ENCODE measurements around the gene OSBPL7. TPM values are rescaled to one million over a fixed set of nuclear protein-coding genes. Genes with fewer than 3 reads are reported as not detected.

The OSBPL7 gene
- total RNA-seq, 1 donor from 2014 or later = 28.8 TPM

- Histone ChIP-seq H3K27me3 (peaks cover 24% of the 10 kb centered on the region), H3K4me3 (no peak overlapping the region), H3K4me1 (peaks cover 5 to 15% of the 10 kb centered on the region in 2 donors), H3K27ac (no peak overlapping the region), H3K36me3 (no peaks in the 10 kb centered on the region), H3K9me3 (no peaks in the 10 kb centered on the region)
- intact Hi-C loops (cut with DNase I) = loop anchor here (10.0 kb wide), 2 partner anchors 258 to 288 kb away; partner anchors contain the start of genes CBX1 and SNX11
- no peak for DNase-seq (ENCODE audit: low spot score in 2 of 2)
- TF ChIP-seq CTCF (IDR thresholded peaks at IDR 0.05) = peak in 1 of 3 experiments; percentile 2
Observed at GRCh38 chr17:47846716-47847340, 25.2 kb upstream of the OSBPL7 start.

- no peak for DNase-seq (ENCODE audit: low spot score in 2 of 2)
- Histone ChIP-seq H3K36me3 (no peaks in the 10 kb centered on the region), H3K4me1 (peaks cover 4 to 6% of the 10 kb centered on the region in 2 donors), H3K27ac (no peak overlapping the region), H3K4me3 (no peak overlapping the region), H3K9me3 (no peaks in the 10 kb centered on the region), H3K27me3 (peaks cover 13% of the 10 kb centered on the region)
- no peak for TF ChIP-seq CTCF (IDR thresholded peaks at IDR 0.05)
- intact Hi-C loops (cut with DNase I) = loop anchor here (10.0 kb wide), 2 partner anchors 259 to 289 kb away; partner anchors contain the start of genes CBX1 and SNX11
Observed at GRCh38 chr17:47845716-47846075, 24.1 kb upstream of the OSBPL7 start.

GRCh38 chr17:47844814-47845715, 23.5 kb upstream of the OSBPL7 start:
- DNase-seq (ENCODE audit: low spot score in 2 of 2) = no peak
- no peaks in the 10 kb centered on the region for H3K9me3 ChIP-seq
- no peaks in the 10 kb centered on the region for H3K36me3 ChIP-seq
- H3K4me3 ChIP-seq = no peak overlapping the region
- peaks cover 6 to 9% of the 10 kb centered on the region in 2 donors for H3K4me1 ChIP-seq
- no peak overlapping the region for H3K27ac ChIP-seq
- TF ChIP-seq CTCF (IDR thresholded peaks at IDR 0.05) = peak in 1 of 3 experiments; percentile 5
- H3K27me3 ChIP-seq = peaks cover 11% of the 10 kb centered on the region
- intact Hi-C loops (cut with DNase I) = loop anchor here (5.0 to 10.0 kb wide), 4 partner anchors 97 to 290 kb away; partner anchors contain the start of genes CBX1, PNPO and SNX11

GRCh38 chr17:47844227-47844626, 22.6 kb upstream of the OSBPL7 start:
- Histone ChIP-seq H3K27ac (no peak overlapping the region), H3K9me3 (no peaks in the 10 kb centered on the region), H3K4me3 (no peak overlapping the region), H3K27me3 (peaks cover 11% of the 10 kb centered on the region), H3K36me3 (no peaks in the 10 kb centered on the region), H3K4me1 (peaks cover 6 to 9% of the 10 kb centered on the region in 2 donors)
- intact Hi-C loops (cut with DNase I) = loop anchor here (5.0 to 10.0 kb wide), 4 partner anchors 98 to 291 kb away; partner anchors contain the start of genes CBX1, PNPO and SNX11
- TF ChIP-seq CTCF (IDR thresholded peaks at IDR 0.05) = no peak
- DNase-seq (ENCODE audit: low spot score in 2 of 2) = no peak

- intact Hi-C loops (cut with DNase I) = loop anchor here (5.0 to 10.0 kb wide), 4 partner anchors 99 to 291 kb away; partner anchors contain the start of genes CBX1, PNPO and SNX11
- DNase-seq (ENCODE audit: low spot score in 2 of 2) = no peak
- H3K4me3 ChIP-seq = no peak overlapping the region
Observed at GRCh38 chr17:47843391-47843730, 21.8 kb upstream of the OSBPL7 start.

More at GRCh38 chr17:47843391-47843730, 21.8 kb upstream of the OSBPL7 start:
- no peaks in the 10 kb centered on the region for H3K9me3 ChIP-seq
- peaks cover 11% of the 10 kb centered on the region for H3K27me3 ChIP-seq
- no peak overlapping the region for H3K27ac ChIP-seq
- H3K4me1 ChIP-seq = peaks cover 6 to 9% of the 10 kb centered on the region in 2 donors
- H3K36me3 ChIP-seq = peaks cover 0 to 6% of the 10 kb centered on the region in 2 donors
- TF ChIP-seq CTCF (IDR thresholded peaks at IDR 0.05) = no peak

All from ascending aorta (tissue), 2 donors.